ENCODE results near the gene ARPC1B. TPM values are rescaled to one million over a fixed set of nuclear protein-coding genes. Genes with fewer than 3 reads are reported as not detected.

The ARPC1B gene
- total and polyA plus RNA-seq, 2 of the 4 experiments (the other 2 are of a cell fraction), result 351 to 488 TPM

DNA sequence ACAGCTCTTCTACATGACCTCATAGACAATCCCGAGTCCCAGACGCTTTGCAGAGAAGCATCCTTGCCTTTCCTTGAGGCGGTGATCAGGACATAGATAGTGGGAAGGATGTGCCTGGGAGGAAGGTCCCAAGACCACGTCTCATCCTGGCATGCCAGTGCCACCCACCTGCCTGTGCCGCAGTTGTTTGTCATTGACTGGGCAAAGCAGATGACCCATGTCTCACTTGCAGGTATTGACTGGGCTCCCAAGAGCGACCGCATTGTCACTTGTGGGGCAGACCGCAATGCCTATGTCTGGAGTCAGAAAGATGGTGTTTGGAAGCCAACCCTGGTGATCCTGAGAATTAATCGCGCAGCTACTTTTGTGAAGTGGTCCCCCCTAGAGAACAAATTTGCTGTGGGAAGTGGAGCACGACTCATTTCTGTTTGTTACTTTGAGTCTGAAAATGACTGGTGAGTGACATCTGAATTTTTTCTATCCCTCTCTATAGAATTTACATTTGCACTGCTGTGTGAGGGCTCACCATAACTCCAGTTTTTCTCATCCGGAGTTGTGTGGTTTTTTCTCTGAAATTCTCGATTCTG is 30.4 kb upstream of the ARPC1B start:
- POLR2A ChIA-PET (ENCODE audit: unreplicated experiment), result no interaction called here
- Histone ChIP-seq H2BK20ac (ENCODE audit: low read depth, low read length) (no peak overlapping the region), H4K5ac (ENCODE audit: low read depth, low read length) (no peak overlapping the region), H3K18ac (ENCODE audit: low read depth, low read length) (no peak overlapping the region), H3K27ac (ENCODE audit: insufficient read depth, low read length) (no peak overlapping the region), H2BK15ac (ENCODE audit: low read depth, low read length) (no peak overlapping the region), H3K9me1 (ENCODE audit: insufficient read depth, low read length) (peaks cover 4% of the 10 kb centered on the region; the same call in 1 of the 2 replicates), H2AK9ac (replicated peaks; ENCODE audit: low read depth, low read length, poor library complexity) (no peak overlapping the region), H3K4ac (ENCODE audit: low read depth, low read length) (no peak overlapping the region), H3K36me3 (ENCODE audit: control insufficient read depth, insufficient read depth, low read length) (peaks cover 49% of the 10 kb centered on the region), H3K4me3 (ENCODE audit: insufficient read depth, low read depth, low read length) (no peak overlapping the region), H2AK5ac (ENCODE audit: low read depth, low read length) (no peak overlapping the region), H3K9ac (ENCODE audit: low read depth, low read length) (no peak overlapping the region), H3K79me1 (ENCODE audit: low read depth in 1 of 2, low read length in 2 of 2) (peaks cover 29 to 45% of the 10 kb centered on the region in 2 experiments), H2BK5ac (ENCODE audit: low read depth, low read length, poor library complexity, severe bottlenecking) (no peak overlapping the region), H3K4me2 (ENCODE audit: low read depth, low read length) (no peak overlapping the region), H3K27me3 (ENCODE audit: control insufficient read depth, insufficient read depth, low read length) (no peaks in the 10 kb centered on the region), H3K14ac (replicated peaks; ENCODE audit: low read depth, low read length) (no peak overlapping the region), H4K20me1 (ENCODE audit: insufficient read depth, low read length) (peaks cover 17% of the 10 kb centered on the region), H3K9me3 (ENCODE audit: control insufficient read depth, insufficient read depth, low read length) (no peaks in the 10 kb centered on the region), H3K23ac (ENCODE audit: low read depth, low read length) (0 out of 2 replicates have a peak overlapping the region, but pooled peaks have one; percentile 41), H3K4me1 (ENCODE audit: control insufficient read depth, insufficient read depth, low read length) (peaks cover 4% of the 10 kb centered on the region; the same call in 1 of the 2 replicates), H4K8ac (ENCODE audit: low read depth in 2 of 2, low read length in 2 of 2) (no peak overlapping the region), H3K56ac (ENCODE audit: extremely low read depth, insufficient read depth, low read length) (no peak overlapping the region), H2AFZ (replicated peaks; ENCODE audit: low read length, poor library complexity) (no peak overlapping the region), H4K91ac (ENCODE audit: insufficient read depth, low read depth, low read length) (no peak overlapping the region), H2BK120ac (ENCODE audit: low read depth, low read length) (no peak overlapping the region)
- in situ Hi-C loops (cut with MboI; ENCODE audit: low sequenced_read_pairs) (no loop called here), dilution Hi-C loops (cut with HindIII; ENCODE audit: low sequenced_read_pairs, unreplicated experiment) (no loop called here), intact Hi-C loops (cut with micrococcal nuclease) (no loop called here)
- DNase-seq, result no peak
- no peak for TF ChIP-seq MAFK (IDR thresholded peaks at IDR 0.05; ENCODE audit: low read depth, low read length)
- TF ChIP-seq MXI1 (IDR thresholded peaks at IDR 0.05; ENCODE audit: borderline replicate concordance, low read depth, low read length), result no peak
- TF ChIP-seq BHLHE40 (IDR thresholded peaks at IDR 0.05; ENCODE audit: low read depth, low read length), result no peak
- TF ChIP-seq CHD1 (IDR thresholded peaks at IDR 0.05; ENCODE audit: low read depth, low read length), result no peak
- no peak for TF ChIP-seq CTCF (conservative IDR thresholded peaks at IDR 0.05; ENCODE audit: low read depth, low read length)
- TF ChIP-seq CEBPB (IDR thresholded peaks at IDR 0.05; ENCODE audit: low read depth, low read length), result no peak
- TF ChIP-seq RAD21 (IDR thresholded peaks at IDR 0.05; ENCODE audit: low read length), result no peak
- TF ChIP-seq RCOR1 (IDR thresholded peaks at IDR 0.05; ENCODE audit: insufficient replicate concordance, low read length), result no peak
- TF ChIP-seq, protein P1, sequence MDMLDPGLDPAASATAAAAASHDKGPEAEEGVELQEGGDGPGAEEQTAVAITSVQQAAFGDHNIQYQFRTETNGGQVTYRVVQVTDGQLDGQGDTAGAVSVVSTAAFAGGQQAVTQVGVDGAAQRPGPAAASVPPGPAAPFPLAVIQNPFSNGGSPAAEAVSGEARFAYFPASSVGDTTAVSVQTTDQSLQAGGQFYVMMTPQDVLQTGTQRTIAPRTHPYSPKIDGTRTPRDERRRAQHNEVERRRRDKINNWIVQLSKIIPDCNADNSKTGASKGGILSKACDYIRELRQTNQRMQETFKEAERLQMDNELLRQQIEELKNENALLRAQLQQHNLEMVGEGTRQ (IDR thresholded peaks at IDR 0.05; ENCODE audit: low read depth, low read length), result no peak
- no peak for TF ChIP-seq RFX5 (IDR thresholded peaks at IDR 0.05; ENCODE audit: low read depth, low read length)
- 100% methylated on average over 8 of the region's 13 CpGs; no CpG with 5 or more reads in 1 of the 2 experiments for WGBS, 2 experiments (ENCODE audit: extremely low coverage in 2 of 2, insufficient read length in 1 of 2)
- BruUV-seq (replicated peaks), result no TSS peak
- CTCF ChIA-PET, result no interaction called here
- no peak for ATAC-seq (ENCODE audit: low read depth)
